Activated naive CD4-positive, alpha-beta T cell (primary cell): ENCODE results near the gene KLF13.
"Not testable (repeated sequence)": the region's sequence is repeated elsewhere in the genome, so short reads cannot be mapped to it uniquely, and the experiment has no call there.

ENCODE experiments used
- DNase-seq, 4 experiments: peaks; one replicate each; lab custom pipeline; 2025; lab: John Stamatoyannopoulos, UW

Gene KLF13

GRCh38 chr15:31345606-31346366 lies 19.2 kb downstream of the KLF13 start:
- no peak for DNase-seq

GRCh38 chr15:31346367-31347066 lies 19.9 kb downstream of the KLF13 start:
- DNase-seq, result no peak

- peak in 3 of 4 experiments; percentile 43 to 82 (median 76) for DNase-seq
These were observed 20.7 kb downstream of the KLF13 start for GRCh38 chr15:31347067-31347975.

- no peak for DNase-seq
These were observed 21.6 kb downstream of the KLF13 start for GRCh38 chr15:31347981-31348803.

DNA sequence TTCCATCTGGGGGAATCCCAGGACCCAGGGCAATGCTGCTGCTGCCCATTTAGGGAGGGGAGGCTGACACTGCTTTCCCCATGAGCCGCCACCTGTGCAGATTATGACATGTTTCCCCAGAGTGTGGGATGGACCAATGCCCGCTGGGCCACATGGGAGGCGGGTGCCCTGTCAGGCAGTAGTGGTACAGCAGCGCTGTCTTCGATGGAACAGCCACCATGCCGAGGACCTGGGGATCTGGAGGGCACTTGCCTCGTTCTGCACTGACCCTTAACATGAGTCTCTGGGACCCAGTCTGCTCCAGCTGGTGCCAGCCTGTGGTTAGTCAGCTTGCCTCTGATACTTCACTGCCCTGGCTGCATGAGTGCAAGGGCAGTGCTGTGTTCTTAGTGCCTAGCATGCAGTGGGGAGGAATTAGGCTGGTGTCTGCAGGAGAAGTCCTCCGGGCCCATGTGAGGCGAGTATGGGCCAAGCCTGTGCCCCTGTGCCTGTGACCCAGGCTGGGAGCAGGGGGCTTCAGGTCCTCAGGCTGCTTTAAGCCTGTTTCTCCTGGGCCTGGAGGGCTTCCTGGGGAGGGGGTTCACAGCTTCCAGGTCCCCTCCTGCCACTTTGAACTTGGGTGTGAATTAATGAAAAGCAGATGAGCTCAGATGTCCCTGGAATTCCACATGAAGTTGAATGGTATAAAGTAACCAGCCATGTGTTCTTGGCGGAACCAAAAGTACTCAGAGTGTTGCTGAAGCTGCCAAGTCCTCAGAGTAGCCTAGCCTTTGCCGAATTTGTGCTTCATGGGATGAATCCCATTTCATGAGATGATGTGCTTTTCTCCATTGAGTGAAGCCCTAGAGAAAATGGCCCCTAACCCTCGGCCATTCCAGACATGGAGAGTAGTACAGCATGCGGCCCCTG lies 22.9 kb downstream of the KLF13 start:
- DNase-seq, result no peak

DNA sequence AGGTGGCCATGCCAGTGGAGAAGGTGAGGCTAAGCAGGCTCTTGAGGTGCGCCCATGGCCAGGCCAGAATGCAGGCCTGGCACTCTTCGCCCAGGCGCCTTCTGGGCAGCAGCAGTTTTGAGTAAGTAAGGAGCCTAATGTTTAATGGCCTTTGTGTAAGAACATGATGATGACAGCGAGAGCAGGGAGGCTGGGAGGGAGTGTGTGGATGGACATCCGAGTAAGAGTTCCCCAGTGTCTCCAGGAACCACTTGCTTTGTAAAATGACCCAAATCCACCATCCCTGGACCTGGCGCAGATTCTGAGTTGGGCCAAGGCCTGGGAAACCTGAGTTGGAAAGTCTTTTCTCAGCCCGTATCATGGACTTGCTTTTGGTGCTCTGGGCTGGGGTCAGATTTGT lies 24.1 kb downstream of the KLF13 start:
- no peak for DNase-seq

DNA sequence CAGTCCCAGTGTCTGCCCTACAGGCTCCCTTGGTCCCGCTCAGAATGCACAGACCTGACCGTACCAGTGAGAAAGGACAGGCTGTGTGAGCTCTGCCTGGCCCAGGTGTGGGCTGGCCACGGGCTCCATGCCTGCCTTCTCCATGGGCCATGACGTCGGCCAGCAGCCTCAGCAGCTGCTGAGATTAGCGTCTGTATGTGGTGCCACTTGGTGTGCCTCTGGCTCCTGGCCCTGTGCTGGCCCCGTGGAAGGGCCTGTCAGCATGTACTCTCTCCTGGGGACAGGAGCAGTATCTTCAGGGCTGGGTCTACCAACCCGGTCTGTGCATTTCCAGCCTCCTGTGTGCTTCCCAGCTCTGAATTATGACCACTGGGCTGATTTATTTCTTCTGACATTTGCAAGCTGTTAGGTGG lies 25.7 kb downstream of the KLF13 start:
- DNase-seq, result no peak

GRCh38 chr15:31352911-31353811 lies 26.5 kb downstream of the KLF13 start:
- peak in 1 of 4 experiments; percentile 32 for DNase-seq

- no peak for DNase-seq
These were observed 27.3 kb downstream of the KLF13 start for GRCh38 chr15:31353931-31354330.

- not testable (repeated sequence) for DNase-seq
These were observed 29.5 kb downstream of the KLF13 start for GRCh38 chr15:31356097-31356496.

DNA sequence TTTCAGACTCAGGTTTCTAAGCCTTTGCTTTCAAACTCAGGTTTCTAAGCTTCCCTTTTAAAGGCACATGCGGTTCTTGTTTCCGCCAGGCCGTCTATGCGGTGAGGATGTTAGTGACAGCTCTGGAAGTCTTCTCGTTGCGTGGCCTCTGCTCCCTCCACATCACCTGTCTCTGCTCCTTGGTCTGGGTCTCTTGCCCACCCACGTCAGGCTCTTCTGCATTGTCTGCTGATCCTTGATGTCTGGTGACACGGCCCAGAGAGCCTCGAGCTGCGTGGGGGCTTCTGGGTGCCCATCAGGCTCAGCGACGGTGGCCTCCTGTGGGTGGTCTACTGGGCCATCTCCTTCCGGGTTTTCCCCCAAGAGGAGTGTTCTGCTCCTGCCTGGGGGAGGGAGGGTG lies 30.5 kb downstream of the KLF13 start:
- DNase-seq, result no peak

- no peak for DNase-seq
These were observed 31.5 kb downstream of the KLF13 start for GRCh38 chr15:31358163-31358562.

- no peak for DNase-seq
These were observed 32.5 kb downstream of the KLF13 start for GRCh38 chr15:31358957-31359701.

DNA sequence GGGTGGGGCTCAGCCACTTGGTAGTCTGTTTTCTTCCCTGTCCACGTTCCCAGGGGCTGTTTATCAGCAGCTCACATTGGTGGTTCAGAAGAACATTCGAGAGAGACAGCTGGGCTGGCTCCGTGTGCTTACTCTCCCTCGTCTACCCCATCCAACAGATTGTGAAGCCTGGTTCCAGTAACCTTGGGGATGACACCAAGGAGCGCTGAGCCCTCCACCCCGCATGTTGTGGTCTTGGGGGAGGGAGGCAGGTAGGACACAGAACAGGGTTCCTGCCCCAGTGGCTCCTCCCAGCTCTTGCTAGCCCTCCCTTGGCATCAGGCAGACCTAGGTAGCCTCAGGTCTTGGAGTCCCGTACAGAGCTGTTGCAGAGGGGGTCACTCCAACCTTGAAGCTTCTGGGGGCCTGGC lies 33.1 kb downstream of the KLF13 start:
- DNase-seq, result no peak

- DNase-seq, result no peak
These were observed 33.5 kb downstream of the KLF13 start for GRCh38 chr15:31360158-31360561.

- peak in 3 of 4 experiments; percentile 26 to 77 (median 73) for DNase-seq
These were observed 34.5 kb downstream of the KLF13 start for GRCh38 chr15:31360843-31361763.

DNA sequence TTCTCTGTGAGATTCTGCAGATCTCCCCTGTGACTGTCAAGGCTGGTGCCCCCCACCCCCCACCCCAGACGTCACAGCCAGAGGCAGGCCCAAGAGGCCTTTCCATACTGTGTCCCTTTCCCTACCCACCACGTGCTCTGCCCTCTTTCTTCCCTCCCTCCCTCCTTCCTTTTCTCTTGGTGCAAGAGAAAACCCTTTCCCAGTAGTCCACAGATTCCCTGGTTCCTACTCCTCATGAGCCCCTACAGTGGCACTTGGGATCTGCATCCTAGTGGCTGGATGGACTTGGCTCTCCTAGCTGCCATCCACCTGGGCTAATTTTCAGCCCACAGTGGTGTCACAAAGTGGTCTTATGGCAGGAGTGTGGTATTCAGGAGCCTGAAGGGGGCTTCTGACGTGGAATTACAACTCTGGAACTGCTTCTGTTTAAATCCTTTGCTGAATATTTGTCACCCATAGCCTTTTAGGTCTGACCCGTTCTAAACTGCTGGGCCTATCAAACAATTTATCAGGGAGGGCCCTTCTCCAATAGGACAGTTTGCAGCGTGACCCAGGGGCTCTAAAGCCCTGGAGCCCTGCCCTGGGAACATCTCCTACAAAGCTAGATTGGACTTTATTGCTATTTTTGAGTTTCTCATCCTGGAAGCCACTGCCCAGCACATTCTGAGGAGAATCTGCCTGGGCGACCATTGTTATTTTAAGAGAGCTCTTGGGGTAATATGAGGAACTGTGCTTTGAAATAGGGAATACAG lies 35.3 kb downstream of the KLF13 start:
- no peak for DNase-seq
